HEK293T (cell line): ENCODE results near the gene MYO18B.

Experiments
- ARNT ChIP-seq: fragments of 450-650 bp; IDR thresholded peaks from 2 replicates; pipeline ENCODE4 v1.6.1; 2017; ENCODE audit warnings: mild to moderate bottlenecking
- FOXA1 ChIP-seq: fragments of 450-650 bp; IDR thresholded peaks from 2 replicates; pipeline ENCODE4 v1.6.1; 2016; ENCODE audit warnings: mild to moderate bottlenecking
- FOXK2 ChIP-seq: fragments of 450-650 bp; IDR thresholded peaks from 2 replicates; pipeline ENCODE4 v1.6.1; 2016; ENCODE audit warnings: mild to moderate bottlenecking
- FOXM1 ChIP-seq: fragments of 450-650 bp; IDR thresholded peaks from 2 replicates; pipeline ENCODE4 v1.6.1; 2017; ENCODE audit warnings: mild to moderate bottlenecking, borderline replicate concordance
- L3MBTL2 ChIP-seq: fragments of 450-650 bp; conservative IDR thresholded peaks from 2 replicates; pipeline ENCODE4 v1.6.1; 2016; ENCODE audit warnings: mild to moderate bottlenecking
- LEF1 ChIP-seq: fragments of 450-650 bp; IDR thresholded peaks from 2 replicates; pipeline ENCODE4 v1.6.1; 2017; ENCODE audit warnings: mild to moderate bottlenecking, borderline replicate concordance
- NFRKB ChIP-seq: fragments of 450-650 bp; IDR thresholded peaks from 2 replicates; pipeline ENCODE4 v1.6.1; 2016; ENCODE audit warnings: mild to moderate bottlenecking, moderate library complexity
- SP1 ChIP-seq: fragments of 450-650 bp; IDR thresholded peaks from 2 replicates; pipeline ENCODE4 v1.6.1; 2017
- SUZ12 ChIP-seq: fragments of 450-650 bp; IDR thresholded peaks from 2 replicates; pipeline ENCODE4 v1.6.1; 2016; ENCODE audit warnings: mild to moderate bottlenecking
- TARDBP ChIP-seq: fragments of 450-650 bp; IDR thresholded peaks from 2 replicates; pipeline ENCODE4 v1.6.1; 2016

DNA sequence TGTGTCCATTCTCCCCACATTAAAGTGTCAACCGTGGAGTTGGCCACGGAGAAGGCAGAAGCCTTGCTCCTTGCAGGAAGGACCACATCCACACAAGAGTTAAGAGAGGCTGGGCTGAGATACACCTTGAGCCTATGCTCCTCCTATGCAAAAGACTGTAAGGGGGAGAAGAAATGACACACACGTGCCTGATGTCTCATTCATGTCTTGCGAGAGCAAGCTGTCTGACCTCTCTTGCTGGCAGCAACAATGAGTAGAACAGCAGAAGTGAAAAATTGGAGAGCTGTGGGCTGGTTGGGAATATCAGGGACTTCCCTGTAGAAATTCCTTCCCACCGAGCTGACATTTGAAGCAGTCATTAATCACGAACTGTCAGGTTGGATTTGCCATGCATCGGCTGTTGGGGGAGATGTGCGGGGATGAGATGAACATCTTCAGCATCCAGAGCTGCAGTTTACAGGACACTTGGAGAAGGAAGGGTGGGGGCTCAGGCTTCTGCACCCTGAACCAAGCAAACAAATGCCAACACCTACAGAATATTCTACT, 139.3 kb downstream of the MYO18B start:
- no peak for TF ChIP-seq ARNT
- no peak for TF ChIP-seq FOXA1
- no peak for TF ChIP-seq FOXK2
- no peak for TF ChIP-seq SUZ12
- TF ChIP-seq NFRKB, result no peak
- TF ChIP-seq L3MBTL2, result no peak
- TF ChIP-seq FOXM1, result no peak
- no peak for TF ChIP-seq TARDBP
- no peak for TF ChIP-seq LEF1
- no peak for TF ChIP-seq SP1
